Astrocyte (in vitro differentiated cells and primary cell): ENCODE data around the gene HJURP. TPM values are rescaled to one million over a fixed set of nuclear protein-coding genes. Genes with fewer than 3 reads are reported as not detected.

Experiments used
- DNase-seq: peaks from one replicate; pipeline ENCODE4 v3.0.0-alpha.2; 2010; ENCODE audit warnings: low read depth
- FAIRE-seq: peaks from 2 replicates; lab custom pipeline; 2011; peaks lifted over from hg19 to GRCh38; lab: Jason Lieb, UNC
- H2AFZ ChIP-seq: 2 replicates; pipeline ENCODE4 v1.6.0; 2012; ENCODE audit warnings: low read depth, low read length, inconsistent platforms
- H3K27ac ChIP-seq: 2 replicates; pipeline ENCODE4 v1.5.1; 2011; ENCODE audit warnings: low read depth, low read length, inconsistent platforms
- H3K27me3 ChIP-seq: 2 replicates; pipeline ENCODE4 v1.6.0; 2011; ENCODE audit warnings: low read length, inconsistent platforms; ENCODE audit not compliant: insufficient read depth
- H3K36me3 ChIP-seq: 2 replicates; pipeline ENCODE4 v1.5.1; 2011; ENCODE audit warnings: low read length, inconsistent platforms; ENCODE audit not compliant: insufficient read depth
- H3K4me1 ChIP-seq: 2 replicates; pipeline ENCODE4 v1.5.1; 2011; ENCODE audit warnings: low read length, inconsistent platforms; ENCODE audit not compliant: insufficient read depth
- H3K4me2 ChIP-seq: 2 replicates; pipeline ENCODE4 v1.6.0; 2012; ENCODE audit warnings: low read length, inconsistent platforms
- H3K4me3 ChIP-seq: 2 replicates; pipeline ENCODE4 v1.5.1; 2011; ENCODE audit warnings: low read depth, mild to moderate bottlenecking, low read length, inconsistent platforms; ENCODE audit not compliant: insufficient read depth
- H3K79me2 ChIP-seq: 2 replicates; pipeline ENCODE4 v1.6.0; 2012; ENCODE audit warnings: mild to moderate bottlenecking, low read length, inconsistent platforms; ENCODE audit not compliant: insufficient read depth
- H3K9ac ChIP-seq: 2 replicates; pipeline ENCODE4 v1.6.0; 2012; ENCODE audit warnings: mild to moderate bottlenecking, low read length, inconsistent platforms
- H3K9me3 ChIP-seq: 2 replicates; pipeline ENCODE4 v1.5.1; 2012; ENCODE audit warnings: low read depth, mild to moderate bottlenecking, low read length, inconsistent platforms; ENCODE audit not compliant: insufficient read depth
- H4K20me1 ChIP-seq: 2 replicates; pipeline ENCODE4 v1.6.0; 2012; ENCODE audit warnings: low read length, inconsistent platforms; ENCODE audit not compliant: insufficient read depth
- H3K27ac Mint-ChIP-seq: one replicate; pipeline ENCODE4 v1.8.0; 2021; ENCODE audit warnings: mild to moderate bottlenecking, mixed read lengths; ENCODE audit not compliant: unreplicated experiment
- H3K27me3 Mint-ChIP-seq: one replicate; pipeline ENCODE4 v1.8.0; 2021; ENCODE audit warnings: low read depth, mixed read lengths; ENCODE audit not compliant: unreplicated experiment
- H3K36me3 Mint-ChIP-seq: one replicate; pipeline ENCODE4 v1.8.0; 2021; ENCODE audit warnings: low read depth, mixed read lengths; ENCODE audit not compliant: unreplicated experiment
- H3K4me1 Mint-ChIP-seq: one replicate; pipeline ENCODE4 v1.8.0; 2021; ENCODE audit warnings: low read depth, mixed read lengths; ENCODE audit not compliant: unreplicated experiment
- H3K4me3 Mint-ChIP-seq: one replicate; pipeline ENCODE4 v1.8.0; 2021; ENCODE audit warnings: mild to moderate bottlenecking, moderate library complexity, mixed read lengths; ENCODE audit not compliant: unreplicated experiment
- H3K9me3 Mint-ChIP-seq: one replicate; pipeline ENCODE4 v1.8.0; 2021; ENCODE audit warnings: mild to moderate bottlenecking, mixed read lengths; ENCODE audit not compliant: unreplicated experiment
- EZH2 ChIP-seq: IDR thresholded peaks from 2 replicates; pipeline ENCODE4 v1.6.1; 2012; ENCODE audit warnings: mild to moderate bottlenecking, low read length, inconsistent platforms; ENCODE audit not compliant: insufficient read depth
- total RNA-seq: library from RNA; stranded (reverse); gene quantifications from 2 replicates; pipeline ENCODE4 v1.2.1, GENCODE V29; 2021
- TF ChIP-seq, protein P1 (sequence below): IDR thresholded peaks from 2 replicates; pipeline ENCODE4 v1.5.1; 2011; ENCODE audit warnings: low read depth, mild to moderate bottlenecking, inconsistent platforms, low read length, moderate library complexity; ENCODE audit not compliant: insufficient read depth

HJURP gene
- total RNA-seq, 1 donor from 2014 or later = 5.9 TPM

DNA sequence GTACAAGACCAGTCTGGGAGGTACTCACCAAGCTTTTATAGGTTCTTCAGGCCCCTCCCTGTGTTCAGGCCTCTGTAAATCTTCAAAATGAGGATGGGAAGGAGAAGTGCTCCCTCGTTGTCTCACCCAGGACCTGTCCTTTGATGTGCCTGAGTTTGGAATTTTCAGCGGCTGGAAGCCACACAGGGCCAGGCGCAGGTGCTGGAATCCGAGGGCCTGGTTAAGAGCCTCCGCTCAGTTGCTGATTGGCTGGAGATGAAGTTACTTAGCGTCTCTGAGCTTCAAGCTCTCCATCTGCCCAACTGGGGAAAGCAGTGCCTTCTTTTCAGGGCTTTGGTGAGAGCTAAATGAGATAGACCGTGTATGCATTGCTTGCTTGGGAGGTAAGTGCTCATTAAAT is 30.0 kb downstream of the HJURP start:
- Histone ChIP-seq H3K27me3 (no peaks in the 10 kb centered on the region), H3K36me3 (no peaks in the 10 kb centered on the region), H3K4me3 (no peak overlapping the region), H3K4me2 (no peak overlapping the region), H3K27ac (no peak overlapping the region), H3K9me3 (no peaks in the 10 kb centered on the region), H3K4me1 (no peaks in the 10 kb centered on the region), H3K9ac (no peak overlapping the region), H2AFZ (no peak overlapping the region), H4K20me1 (no peaks in the 10 kb centered on the region), H3K79me2 (no peaks in the 10 kb centered on the region)
- H3K9me3 Mint-ChIP-seq = no peaks in the 10 kb centered on the region
- FAIRE-seq (no peak), DNase-seq (no peak)
- no peak overlapping the region for H3K27ac Mint-ChIP-seq
- H3K36me3 Mint-ChIP-seq = no peaks in the 10 kb centered on the region
- H3K27me3 Mint-ChIP-seq = peaks cover 19% of the 10 kb centered on the region
- H3K4me1 Mint-ChIP-seq = no peaks in the 10 kb centered on the region
- TF ChIP-seq, protein P1, sequence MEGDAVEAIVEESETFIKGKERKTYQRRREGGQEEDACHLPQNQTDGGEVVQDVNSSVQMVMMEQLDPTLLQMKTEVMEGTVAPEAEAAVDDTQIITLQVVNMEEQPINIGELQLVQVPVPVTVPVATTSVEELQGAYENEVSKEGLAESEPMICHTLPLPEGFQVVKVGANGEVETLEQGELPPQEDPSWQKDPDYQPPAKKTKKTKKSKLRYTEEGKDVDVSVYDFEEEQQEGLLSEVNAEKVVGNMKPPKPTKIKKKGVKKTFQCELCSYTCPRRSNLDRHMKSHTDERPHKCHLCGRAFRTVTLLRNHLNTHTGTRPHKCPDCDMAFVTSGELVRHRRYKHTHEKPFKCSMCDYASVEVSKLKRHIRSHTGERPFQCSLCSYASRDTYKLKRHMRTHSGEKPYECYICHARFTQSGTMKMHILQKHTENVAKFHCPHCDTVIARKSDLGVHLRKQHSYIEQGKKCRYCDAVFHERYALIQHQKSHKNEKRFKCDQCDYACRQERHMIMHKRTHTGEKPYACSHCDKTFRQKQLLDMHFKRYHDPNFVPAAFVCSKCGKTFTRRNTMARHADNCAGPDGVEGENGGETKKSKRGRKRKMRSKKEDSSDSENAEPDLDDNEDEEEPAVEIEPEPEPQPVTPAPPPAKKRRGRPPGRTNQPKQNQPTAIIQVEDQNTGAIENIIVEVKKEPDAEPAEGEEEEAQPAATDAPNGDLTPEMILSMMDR = no peak
- no peak for TF ChIP-seq EZH2
- H3K4me3 Mint-ChIP-seq = no peak overlapping the region

DNA sequence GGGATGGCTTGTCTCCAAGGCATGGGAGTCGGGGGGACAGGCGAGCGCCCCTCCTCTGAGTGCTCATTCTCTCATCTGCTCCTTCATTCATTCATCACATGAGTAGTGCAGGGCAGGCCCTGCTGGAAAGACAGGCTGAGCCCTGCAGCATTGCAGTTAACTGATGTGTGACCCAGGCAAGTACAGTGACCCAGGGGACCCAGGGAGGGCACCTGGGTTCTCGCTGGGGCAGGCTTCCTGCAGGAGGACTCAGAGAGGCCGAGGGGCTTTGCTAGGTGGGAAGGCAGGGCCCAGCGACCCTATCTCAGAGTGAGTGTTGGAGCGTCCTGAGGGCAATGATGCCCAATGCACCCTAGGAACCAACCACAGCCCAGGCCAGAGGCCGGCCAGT is 30.6 kb downstream of the HJURP start:
- Histone ChIP-seq H3K4me1 (no peaks in the 10 kb centered on the region), H3K4me2 (no peak overlapping the region), H3K9me3 (no peaks in the 10 kb centered on the region), H3K27me3 (no peaks in the 10 kb centered on the region), H3K79me2 (no peaks in the 10 kb centered on the region), H3K4me3 (no peak overlapping the region), H3K9ac (no peak overlapping the region), H3K27ac (no peak overlapping the region), H3K36me3 (no peaks in the 10 kb centered on the region), H4K20me1 (no peaks in the 10 kb centered on the region), H2AFZ (no peak overlapping the region)
- Mint-ChIP-seq H3K9me3 (no peaks in the 10 kb centered on the region), H3K36me3 (no peaks in the 10 kb centered on the region), H3K4me1 (no peaks in the 10 kb centered on the region), H3K27ac (no peak overlapping the region), H3K4me3 (no peak overlapping the region), H3K27me3 (peaks cover 19% of the 10 kb centered on the region)
- TF ChIP-seq, protein P1 = no peak
- no peak for TF ChIP-seq EZH2
- no peak for DNase-seq
- no peak for FAIRE-seq

DNA sequence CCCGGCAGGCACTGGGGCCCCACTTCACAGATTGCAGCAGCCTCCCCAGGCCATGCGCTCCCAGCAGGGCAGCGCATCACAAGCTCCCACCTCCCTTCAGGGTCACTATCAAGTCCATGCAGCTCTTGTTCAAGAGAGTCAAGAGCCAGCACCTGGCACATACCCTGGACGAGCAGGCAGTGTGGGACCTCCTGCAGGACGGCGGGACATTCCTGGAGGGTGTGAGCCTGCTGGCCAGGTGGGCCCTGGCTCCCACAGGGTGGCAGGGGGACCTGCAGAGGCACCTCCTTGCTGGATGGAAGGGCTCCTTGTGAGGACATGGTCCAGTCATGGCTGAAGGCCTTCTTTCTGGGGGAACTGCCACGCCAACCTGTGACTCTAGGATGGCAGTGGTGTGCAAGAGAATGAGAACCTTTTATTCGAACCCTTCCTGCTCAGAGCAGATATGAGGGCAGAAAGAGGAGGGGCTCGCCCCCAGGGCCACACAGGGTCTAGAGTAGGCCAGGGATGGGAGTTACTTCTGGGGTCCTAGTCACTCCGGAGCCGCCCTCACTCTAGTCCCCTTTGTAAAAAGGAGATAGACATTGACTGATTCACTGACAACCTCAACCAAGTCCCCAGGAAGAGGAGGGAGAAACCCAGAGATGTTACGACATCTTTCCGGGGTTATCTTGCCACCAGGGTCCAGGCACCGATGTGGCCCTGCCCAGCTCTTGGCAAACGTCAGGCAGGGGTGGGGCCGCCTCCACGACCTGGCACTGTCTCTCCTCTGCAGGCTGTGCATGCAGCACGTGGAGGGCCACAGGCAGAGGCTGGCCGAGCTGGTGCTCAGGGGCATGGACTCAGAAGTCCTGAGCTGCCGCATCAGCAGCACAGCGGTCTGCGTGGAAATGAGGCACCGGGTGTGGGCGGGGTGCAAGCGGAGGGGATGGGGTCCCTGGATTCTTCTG is 31.3 kb downstream of the HJURP start:
- Histone ChIP-seq H2AFZ (no peak overlapping the region), H3K27me3 (no peaks in the 10 kb centered on the region), H4K20me1 (no peaks in the 10 kb centered on the region), H3K4me3 (no peak overlapping the region), H3K9me3 (no peaks in the 10 kb centered on the region), H3K4me2 (no peak overlapping the region), H3K79me2 (no peaks in the 10 kb centered on the region), H3K36me3 (no peaks in the 10 kb centered on the region), H3K4me1 (no peaks in the 10 kb centered on the region), H3K9ac (no peak overlapping the region), H3K27ac (no peak overlapping the region)
- H3K36me3 Mint-ChIP-seq = no peaks in the 10 kb centered on the region
- no peaks in the 10 kb centered on the region for H3K4me1 Mint-ChIP-seq
- DNase-seq = no peak
- H3K27me3 Mint-ChIP-seq = peaks cover 22% of the 10 kb centered on the region
- H3K4me3 Mint-ChIP-seq = no peak overlapping the region
- TF ChIP-seq EZH2 = no peak
- TF ChIP-seq, protein P1 = no peak
- no peak for FAIRE-seq
- H3K9me3 Mint-ChIP-seq = no peaks in the 10 kb centered on the region
- no peak overlapping the region for H3K27ac Mint-ChIP-seq
